Activated CD8-positive, alpha-beta T cell treated with anti-CD3 and anti-CD28 coated beads for 36 hours (primary cell): ENCODE data around the gene MAGEF1. TPM values are rescaled to one million over a fixed set of nuclear protein-coding genes. Genes with fewer than 3 reads are reported as not detected.

Source experiments
- ATAC-seq: fragments of 200-7000 bp; cut with Tn5 transposase; one replicate; pipeline ENCODE4 v1.10.0; 2021; ENCODE audit warnings: mild to moderate bottlenecking, moderate library complexity
- CTCF ChIA-PET: fragments of 350-600 bp; sonication (Branson Sonifier 250); formaldehyde crosslinking; loops from one replicate; lab custom pipeline; 2021; ENCODE audit warnings: antibody characterized with exemption; lab: Charles Lee
- POLR2A ChIA-PET: fragments of 350-600 bp; sonication (Branson Sonifier 250); formaldehyde crosslinking; loops from one replicate; lab custom pipeline; 2021; ENCODE audit warnings: antibody characterized with exemption; lab: Charles Lee
- DNase-seq: peaks from one replicate; pipeline ENCODE4 v3.0.0-alpha.2; 2020
- H3K27ac Mint-ChIP-seq: one replicate; pipeline ENCODE4 v1.8.0; 2021; ENCODE audit warnings: mild to moderate bottlenecking, mixed read lengths
- H3K27me3 Mint-ChIP-seq: one replicate; pipeline ENCODE4 v1.8.0; 2021; ENCODE audit warnings: mixed read lengths
- H3K36me3 Mint-ChIP-seq: one replicate; pipeline ENCODE4 v1.8.0; 2021; ENCODE audit warnings: low read depth, mixed read lengths
- H3K4me1 Mint-ChIP-seq: one replicate; pipeline ENCODE4 v1.8.0; 2021; ENCODE audit warnings: low read depth, mixed read lengths
- H3K4me3 Mint-ChIP-seq: one replicate; pipeline ENCODE4 v1.8.0; 2021; ENCODE audit warnings: mild to moderate bottlenecking, moderate library complexity, mixed read lengths
- H3K9me3 Mint-ChIP-seq: one replicate; pipeline ENCODE4 v1.8.0; 2021; ENCODE audit warnings: mixed read lengths
- intact Hi-C: fragments of 100-400 bp; cut with micrococcal nuclease; formaldehyde crosslinking; loops from one replicate; pipeline ENCODE4 v1.10.0; 2022
- total RNA-seq, 2 experiments: library from RNA; stranded (reverse); gene quantifications; one replicate each; pipeline ENCODE4 v1.2.3, GENCODE V29; 2021
- TF ChIP-seq, protein P1 (sequence below): fragments of 200-600 bp; IDR thresholded peaks from one replicate; pipeline ENCODE4 v1.8.0; 2022; ENCODE audit warnings: antibody characterized with exemption, mild to moderate bottlenecking

The MAGEF1 gene
- total RNA-seq, 2 experiments from 2014 or later: 19.2 to 19.3 TPM

DNA sequence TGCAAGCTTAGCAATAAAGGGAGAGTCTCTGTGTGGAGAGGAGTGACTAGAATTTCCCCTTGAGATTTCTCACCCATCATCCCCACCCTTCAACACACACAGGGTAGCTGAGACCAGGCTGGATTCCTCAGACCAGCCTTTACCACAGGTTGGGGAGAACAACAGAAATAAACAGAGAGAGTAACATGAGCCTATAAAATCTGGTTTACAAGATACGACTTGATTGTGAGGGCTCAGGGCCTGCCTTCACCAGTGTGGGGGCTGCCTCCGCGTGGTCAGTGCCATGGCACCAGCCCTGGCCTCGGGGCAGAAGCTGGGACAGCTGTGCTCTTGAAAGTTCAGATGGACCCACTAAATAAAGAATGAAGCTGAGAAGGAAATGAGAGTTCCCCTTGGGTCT, 14.6 kb upstream of the MAGEF1 start:
- Mint-ChIP-seq H3K4me3 (no peak overlapping the region), H3K27ac (no peak overlapping the region), H3K4me1 (no peaks in the 10 kb centered on the region), H3K9me3 (no peaks in the 10 kb centered on the region), H3K36me3 (no peaks in the 10 kb centered on the region), H3K27me3 (peaks cover 10% of the 10 kb centered on the region)
- ATAC-seq (no peak), DNase-seq (no peak)
- TF ChIP-seq, protein P1, sequence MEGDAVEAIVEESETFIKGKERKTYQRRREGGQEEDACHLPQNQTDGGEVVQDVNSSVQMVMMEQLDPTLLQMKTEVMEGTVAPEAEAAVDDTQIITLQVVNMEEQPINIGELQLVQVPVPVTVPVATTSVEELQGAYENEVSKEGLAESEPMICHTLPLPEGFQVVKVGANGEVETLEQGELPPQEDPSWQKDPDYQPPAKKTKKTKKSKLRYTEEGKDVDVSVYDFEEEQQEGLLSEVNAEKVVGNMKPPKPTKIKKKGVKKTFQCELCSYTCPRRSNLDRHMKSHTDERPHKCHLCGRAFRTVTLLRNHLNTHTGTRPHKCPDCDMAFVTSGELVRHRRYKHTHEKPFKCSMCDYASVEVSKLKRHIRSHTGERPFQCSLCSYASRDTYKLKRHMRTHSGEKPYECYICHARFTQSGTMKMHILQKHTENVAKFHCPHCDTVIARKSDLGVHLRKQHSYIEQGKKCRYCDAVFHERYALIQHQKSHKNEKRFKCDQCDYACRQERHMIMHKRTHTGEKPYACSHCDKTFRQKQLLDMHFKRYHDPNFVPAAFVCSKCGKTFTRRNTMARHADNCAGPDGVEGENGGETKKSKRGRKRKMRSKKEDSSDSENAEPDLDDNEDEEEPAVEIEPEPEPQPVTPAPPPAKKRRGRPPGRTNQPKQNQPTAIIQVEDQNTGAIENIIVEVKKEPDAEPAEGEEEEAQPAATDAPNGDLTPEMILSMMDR: no peak
- POLR2A ChIA-PET: interaction anchor here (0.5 to 1.2 kb wide), 2 partner anchors 17 to 166 kb away, joined by 3 read pairs; no protein-coding TSS in a partner anchor
- intact Hi-C loops: no loop called here
- CTCF ChIA-PET: interaction anchor here (0.6 to 4.8 kb wide), 17 partner anchors 8 to 941 kb away, joined by 3 to 15 read pairs (median 4); no protein-coding TSS in a partner anchor

DNA sequence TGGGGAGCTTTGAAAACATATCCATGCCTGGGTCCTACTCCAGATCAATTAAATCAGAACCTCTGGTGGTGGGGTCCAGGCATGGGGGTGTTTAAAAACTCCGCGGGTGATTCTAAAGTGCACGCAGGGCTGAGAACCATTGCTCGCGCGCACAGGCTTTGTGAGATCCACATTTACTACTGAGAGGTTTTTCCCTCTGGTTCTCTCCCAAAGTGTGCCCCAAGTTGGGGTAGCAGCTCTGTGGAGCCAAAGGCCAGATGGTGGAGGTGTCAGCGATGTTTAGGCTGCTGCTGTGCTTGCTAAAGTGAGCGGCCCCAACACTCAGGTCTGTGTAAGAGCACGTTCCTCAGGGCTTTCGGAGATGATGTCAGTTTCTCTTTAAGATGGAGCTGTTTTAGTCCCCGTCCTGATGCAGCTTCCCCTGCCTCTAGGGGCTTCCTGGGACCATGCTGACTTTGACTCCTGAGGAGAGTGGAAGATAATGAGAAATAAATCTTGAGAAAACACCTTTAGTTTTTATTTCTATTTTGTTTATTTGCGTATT, 13.4 kb upstream of the MAGEF1 start:
- Mint-ChIP-seq H3K4me1 (no peaks in the 10 kb centered on the region), H3K4me3 (no peak overlapping the region), H3K9me3 (no peaks in the 10 kb centered on the region), H3K27ac (no peak overlapping the region), H3K27me3 (peaks cover 6% of the 10 kb centered on the region), H3K36me3 (no peaks in the 10 kb centered on the region)
- intact Hi-C loops: no loop called here
- ChIA-PET CTCF (interaction anchor here (1.1 to 4.8 kb wide), 3 partner anchors 11 to 184 kb away, joined by 3 to 15 read pairs (median 3); no protein-coding TSS in a partner anchor), POLR2A (no interaction called here)
- no peak for ATAC-seq
- TF ChIP-seq, protein P1: no peak
- no peak for DNase-seq

- DNase-seq (no peak), ATAC-seq (no peak)
- Mint-ChIP-seq H3K27ac (no peak overlapping the region), H3K4me1 (no peaks in the 10 kb centered on the region), H3K36me3 (no peaks in the 10 kb centered on the region), H3K4me3 (no peak overlapping the region), H3K9me3 (no peaks in the 10 kb centered on the region), H3K27me3 (peaks cover 4% of the 10 kb centered on the region)
- TF ChIP-seq, protein P1: no peak
- POLR2A ChIA-PET: no interaction called here
- intact Hi-C loops: no loop called here
- CTCF ChIA-PET: interaction anchor here (1.0 to 4.8 kb wide), 4 partner anchors 11 to 162 kb away, joined by 3 to 15 read pairs (median 4); no protein-coding TSS in a partner anchor
These were observed 12.8 kb upstream of the MAGEF1 start for GRCh38 chr3:184724699-184725098.

DNA sequence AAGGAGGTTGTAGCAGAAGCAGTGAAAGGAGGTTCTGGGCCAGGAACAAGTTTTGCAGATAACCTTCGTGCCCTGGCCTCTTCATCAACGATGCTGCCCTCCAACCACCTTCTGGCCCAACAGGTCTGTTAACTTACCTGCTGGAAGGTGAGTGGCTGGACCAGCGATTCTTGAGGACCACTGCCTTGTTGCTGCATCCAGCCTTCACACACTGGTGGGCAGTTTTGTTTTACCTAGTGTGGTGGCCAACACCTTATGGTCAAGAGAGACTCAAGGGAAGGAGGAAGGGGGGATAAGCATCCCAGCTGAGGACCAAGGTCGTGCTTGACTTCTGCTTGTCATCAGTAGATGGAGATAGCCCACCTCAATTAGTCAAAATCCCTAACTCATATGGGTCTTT, 7.8 kb upstream of the MAGEF1 start:
- ATAC-seq (no peak), DNase-seq (no peak)
- no peaks in the 10 kb centered on the region for H3K4me1 Mint-ChIP-seq
- TF ChIP-seq, protein P1: no peak
- POLR2A ChIA-PET: no interaction called here
- intact Hi-C loops: no loop called here
- H3K27me3 Mint-ChIP-seq: no peaks in the 10 kb centered on the region
- no peak overlapping the region for H3K4me3 Mint-ChIP-seq
- CTCF ChIA-PET: no interaction called here
- no peaks in the 10 kb centered on the region for H3K36me3 Mint-ChIP-seq
- no peak overlapping the region for H3K27ac Mint-ChIP-seq
- no peaks in the 10 kb centered on the region for H3K9me3 Mint-ChIP-seq

GRCh38 chr3:184718431-184718830, 6.6 kb upstream of the MAGEF1 start:
- H3K36me3 Mint-ChIP-seq: no peaks in the 10 kb centered on the region
- no peaks in the 10 kb centered on the region for H3K9me3 Mint-ChIP-seq
- no peak overlapping the region for H3K27ac Mint-ChIP-seq
- ChIA-PET POLR2A (interaction anchor here (1.2 kb wide), 1 partner anchor 157 kb away, joined by 3 read pairs; the partner anchor contains the start of gene EPHB3), CTCF (interaction anchor here (0.9 to 1.6 kb wide), 3 partner anchors 8 to 158 kb away, joined by 3 to 8 read pairs (median 6); partner anchors contain the start of gene EPHB3)
- no peak overlapping the region for H3K4me3 Mint-ChIP-seq
- ATAC-seq: no peak
- no peak for DNase-seq
- no peaks in the 10 kb centered on the region for H3K4me1 Mint-ChIP-seq
- intact Hi-C loops: no loop called here
- H3K27me3 Mint-ChIP-seq: no peaks in the 10 kb centered on the region
- TF ChIP-seq, protein P1: no peak
